Right ventricle myocardium inferior (tissue), 1 donor: ENCODE results near the gene TAF11L3. TPM values are rescaled to one million over a fixed set of nuclear protein-coding genes. Genes with fewer than 3 reads are reported as not detected.
"Not testable (repeated sequence)": the region's sequence is repeated elsewhere in the genome, so short reads cannot be mapped to it uniquely, and the experiment has no call there.

Experiments
- ATAC-seq: fragments of 200-7000 bp; cut with Tn5 transposase; one replicate; pipeline ENCODE4 v1.9.1; 2020; ENCODE audit warnings: mild to moderate bottlenecking, moderate library complexity
- DNase-seq: peaks from one replicate; pipeline ENCODE4 v3.0.0; 2021; ENCODE audit errors: missing footprints
- intact Hi-C: fragments of 100-400 bp; cut with DNase I; formaldehyde crosslinking; loops from one replicate; pipeline ENCODE4 v1.11.0; 2022
- total RNA-seq: library from RNA; stranded (reverse); fragmentation: NEBNext Ultra II Directional; extraction: Animal tissue kit (Norgen Biotek cat#: 25700); gene quantifications from one replicate; pipeline ENCODE4 v1.2.1, GENCODE V29; 2021
- donor health status: DM: no; HTN: yes; CAD: no; lungs with severe emphysema.

TAF11L3 gene
- total RNA-seq, 1 donor from 2014 or later: not detected

- ATAC-seq, intact Hi-C loops, DNase-seq: not testable (repeated sequence)
Measured at GRCh38 chr5:17528369-17528768, 10.2 kb downstream of the TAF11L3 start, which contains the start of gene TAF11L6. Gene TAF11L6, plus strand, starts transcription at chr5:17528669.

Other genes starting within 250 kb of the TAF11L3 start
- gene TAF11L2, start 20.1 kb upstream of the TAF11L3 start, total RNA-seq: not detected
- not detected for gene TAF11L4, start 3.4 kb downstream of the TAF11L3 start, total RNA-seq
- not detected for gene TAF11L5, start 6.9 kb downstream of the TAF11L3 start, total RNA-seq
- gene TAF11L6, start 10.3 kb downstream of the TAF11L3 start, total RNA-seq: not detected
- gene TAF11L7, start 67.4 kb downstream of the TAF11L3 start, total RNA-seq: not detected
- gene TAF11L8, start 72.6 kb downstream of the TAF11L3 start, total RNA-seq: not detected
- gene TAF11L9, start 76.0 kb downstream of the TAF11L3 start, total RNA-seq: not detected
- not detected for gene TAF11L10, start 79.5 kb downstream of the TAF11L3 start, total RNA-seq
- gene TAF11L11, start 85.8 kb downstream of the TAF11L3 start, total RNA-seq: not detected
- gene TAF11L12, start 92.0 kb downstream of the TAF11L3 start, total RNA-seq: not detected
- not detected for gene TAF11L13, start 113.7 kb downstream of the TAF11L3 start, total RNA-seq
- not detected for gene TAF11L14, start 116.1 kb downstream of the TAF11L3 start, total RNA-seq